DMS153 treated with DMSO at 0.1 percent for 48 hours (cell line): ENCODE data around the gene CCT7.

Source experiments
- DNase-seq: peaks from one replicate; lab custom pipeline; 2025; ENCODE audit not compliant: unreplicated experiment; lab: John Stamatoyannopoulos, UW

CCT7 gene

GRCh38 chr2:73266061-73266901 is 32.2 kb downstream of the CCT7 start:
- DNase-seq = no peak

- no peak for DNase-seq
Observed at GRCh38 chr2:73267008-73267407, 32.9 kb downstream of the CCT7 start.

GRCh38 chr2:73268366-73268829 is 34.3 kb downstream of the CCT7 start:
- DNase-seq = peak; percentile 37

- DNase-seq = peak; percentile 76
Observed at GRCh38 chr2:73268830-73269685, 35.0 kb downstream of the CCT7 start.

- no peak for DNase-seq
Observed at GRCh38 chr2:73269686-73270465, 35.8 kb downstream of the CCT7 start.

- DNase-seq = no peak
Observed at GRCh38 chr2:73272270-73272669, 38.2 kb downstream of the CCT7 start.

- no peak for DNase-seq
Observed at GRCh38 chr2:73279852-73280251, 45.7 kb downstream of the CCT7 start.

- DNase-seq = no peak
Observed at GRCh38 chr2:73281244-73281643, 47.1 kb downstream of the CCT7 start.

GRCh38 chr2:73282924-73283544 is 48.9 kb downstream of the CCT7 start:
- DNase-seq = no peak

- no peak for DNase-seq
Observed at GRCh38 chr2:73283545-73284295, 49.6 kb downstream of the CCT7 start.

GRCh38 chr2:73284296-73285158 is 50.4 kb downstream of the CCT7 start, which contains the start of gene FBXO41:
TSS of gene FBXO41 (minus strand) at chr2:73284478. CDS start at chr2:73269630, 14,848 bp downstream.
- no peak for DNase-seq

GRCh38 chr2:73285159-73285739 is 51.1 kb downstream of the CCT7 start:
- no peak for DNase-seq

- no peak for DNase-seq
Observed at GRCh38 chr2:73286134-73286655, 52.1 kb downstream of the CCT7 start.

- DNase-seq = no peak
Observed at GRCh38 chr2:73289304-73289703, 55.2 kb downstream of the CCT7 start.

GRCh38 chr2:73290049-73290839 is 56.1 kb downstream of the CCT7 start:
- peak; percentile 54 for DNase-seq

- no peak for DNase-seq
Observed at GRCh38 chr2:73291093-73291460, 57.0 kb downstream of the CCT7 start.

- no peak for DNase-seq
Observed at GRCh38 chr2:73291461-73292315, 57.6 kb downstream of the CCT7 start.
